Stimulated activated CD8-positive, alpha-beta memory T cell treated with anti-CD3 and anti-CD28 coated beads, Interleukin-2, amount 100 ng/mL, for 48 hours (primary cell): ENCODE measurements around the gene ABHD12.
"Not testable (repeated sequence)": the region's sequence is repeated elsewhere in the genome, so short reads cannot be mapped to it uniquely, and the experiment has no call there.

Source experiments
- DNase-seq, 2 donors: peaks; one replicate each; pipeline ENCODE4 v3.0.0-alpha.2; 2020; ENCODE audit warnings: low read depth in 2 of 2

Gene ABHD12

DNA sequence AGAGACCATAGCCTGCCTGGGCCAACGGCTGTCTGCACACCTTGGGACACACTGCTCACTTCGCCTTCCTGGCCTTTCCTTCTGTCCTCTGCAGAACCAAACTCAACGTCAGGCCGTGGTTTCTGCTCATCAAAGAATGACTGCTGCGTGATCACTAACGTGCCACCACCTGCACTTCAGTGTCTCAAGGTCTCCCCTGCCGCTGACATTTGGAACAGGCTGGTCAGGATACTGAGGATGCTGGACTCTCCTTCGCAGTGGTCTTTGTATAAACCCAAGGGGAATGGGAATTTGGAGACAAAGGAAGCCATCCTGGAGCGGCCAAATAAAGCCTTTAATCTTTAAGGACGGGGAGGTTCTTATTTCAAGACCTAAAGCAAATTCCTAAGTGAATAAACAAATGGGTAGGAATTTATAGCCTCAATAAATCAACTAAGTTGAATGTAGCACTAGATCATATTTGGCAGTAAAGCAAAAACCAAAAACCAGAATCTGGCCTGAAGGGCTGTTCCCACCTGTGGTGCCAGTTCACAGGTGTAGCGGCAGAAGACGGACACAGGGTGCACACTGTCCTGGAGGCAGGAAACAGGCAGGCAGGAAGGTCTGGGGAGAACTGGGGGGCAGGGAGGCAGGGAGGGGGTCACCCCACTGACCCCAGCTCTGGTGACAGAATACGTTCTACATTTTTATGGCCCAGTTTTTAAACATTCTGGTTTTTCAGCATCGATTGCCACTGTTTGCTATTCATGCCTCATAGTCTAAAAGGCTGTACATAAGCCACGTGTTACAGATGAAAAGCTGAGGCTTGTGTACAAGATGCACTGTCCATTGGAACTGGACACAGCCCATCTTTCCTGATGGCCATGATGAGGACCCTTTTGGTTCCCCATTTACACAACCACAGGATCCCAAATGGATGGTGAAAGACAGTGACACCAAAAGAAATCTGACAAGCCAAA lies 36.6 kb downstream of the ABHD12 start:
- no peak for DNase-seq

DNA sequence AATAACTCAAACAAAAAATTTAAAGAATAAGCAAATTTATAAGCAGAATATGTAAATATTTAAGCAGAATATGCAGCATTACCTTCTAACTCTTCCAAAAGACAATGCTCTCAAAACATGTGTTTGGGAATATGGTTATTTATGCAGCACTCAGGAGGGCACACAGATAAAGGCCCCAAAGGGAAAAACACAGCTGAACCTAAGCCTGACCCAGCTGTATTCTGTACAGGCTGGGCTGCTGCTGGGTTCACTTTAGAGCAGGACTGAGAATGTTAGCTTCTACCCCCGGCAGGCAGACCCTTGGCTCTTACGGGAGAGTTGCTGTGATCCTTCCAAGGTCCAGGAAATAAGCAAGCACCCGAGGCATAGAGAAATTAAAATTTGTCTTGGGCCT lies 37.3 kb downstream of the ABHD12 start:
- DNase-seq, result no peak

DNA sequence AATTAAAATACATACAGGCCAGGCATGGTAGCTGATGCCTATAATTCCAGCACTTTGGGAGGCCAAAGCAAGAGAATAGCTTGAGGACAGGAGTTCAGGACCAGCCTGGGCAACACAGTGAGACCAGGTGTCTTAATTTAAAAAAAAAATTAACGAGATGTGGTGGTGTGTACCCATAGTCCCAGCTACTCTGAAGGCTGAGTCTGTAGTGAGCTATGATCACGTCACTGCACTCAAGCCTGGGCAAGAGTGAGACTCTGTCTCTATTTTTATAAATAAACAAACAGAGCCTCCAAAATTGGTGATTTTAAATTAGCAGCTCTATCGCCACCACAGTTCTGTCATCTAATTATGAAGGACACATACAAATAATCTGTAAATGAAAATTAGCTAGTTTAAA lies 37.9 kb downstream of the ABHD12 start:
- DNase-seq, result no peak

DNA sequence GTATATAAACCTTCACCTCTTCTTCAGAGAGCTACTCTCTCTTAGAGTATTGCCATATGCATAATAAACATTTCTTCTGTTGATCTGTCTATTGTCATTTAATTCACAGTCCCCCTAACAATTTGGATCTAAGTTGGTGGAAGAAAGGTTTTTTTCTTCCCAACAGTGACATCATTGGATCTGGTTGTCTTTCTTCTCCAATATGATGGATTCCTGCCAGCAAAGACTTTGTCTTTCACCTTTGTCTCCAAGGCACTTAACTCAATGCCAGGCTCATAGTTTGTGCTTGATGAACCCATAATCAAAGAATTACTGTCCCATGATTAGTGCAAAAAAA lies 39.6 kb downstream of the ABHD12 start:
- no peak for DNase-seq

DNA sequence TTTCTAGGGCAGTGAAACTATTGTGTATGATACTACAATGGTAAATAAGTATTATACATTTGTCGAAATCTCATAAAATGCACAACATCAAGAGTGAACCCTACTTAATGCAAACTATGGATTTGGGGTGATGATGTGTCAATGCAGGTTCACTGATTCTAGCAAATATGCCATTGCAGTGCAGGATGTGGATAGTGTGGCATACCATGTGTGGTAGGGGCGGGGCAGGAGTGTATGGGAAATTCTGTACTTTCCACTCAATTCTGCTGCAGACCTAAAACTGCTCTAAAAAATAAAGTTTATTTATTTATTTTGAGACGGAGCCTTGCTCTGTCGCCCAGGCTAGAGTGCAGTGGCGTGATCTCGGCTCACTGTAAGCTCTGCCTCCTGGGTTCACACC lies 44.3 kb downstream of the ABHD12 start:
- no peak for DNase-seq

DNA sequence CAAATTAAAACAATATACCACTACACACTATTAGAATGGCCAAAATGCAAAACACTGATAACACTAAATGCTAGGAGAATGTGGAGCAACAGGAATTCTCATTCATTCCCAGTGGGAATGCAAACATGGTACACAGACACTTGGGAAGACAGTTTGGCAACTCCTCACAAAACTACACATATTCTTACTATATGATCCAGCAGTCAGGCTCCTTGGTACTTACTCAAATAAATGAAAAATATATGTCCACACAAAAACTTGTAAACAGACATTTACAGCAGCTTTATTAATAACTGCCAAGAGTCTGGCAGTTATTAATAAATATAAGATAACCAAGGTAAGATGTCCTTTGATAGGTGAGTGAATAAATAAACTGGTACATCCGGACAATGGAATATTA lies 44.9 kb downstream of the ABHD12 start:
- DNase-seq, result no peak

DNA sequence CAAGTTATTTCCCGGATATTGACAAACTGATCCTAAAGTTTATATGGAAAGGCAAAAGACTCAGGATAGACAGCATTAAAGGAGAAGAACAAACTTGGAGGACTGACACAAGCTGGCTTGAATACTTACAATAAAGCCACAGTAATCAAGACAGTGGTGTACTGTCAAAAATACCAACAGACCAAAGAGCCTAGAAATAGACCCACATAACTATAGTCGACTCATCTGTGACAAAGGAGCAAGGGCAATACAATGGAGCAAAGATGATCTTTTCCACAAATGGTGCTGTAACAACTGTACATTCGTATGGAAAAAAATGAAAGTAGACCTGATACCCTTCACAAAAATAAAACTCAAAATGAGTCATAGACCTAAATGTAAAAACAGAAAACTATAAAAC lies 46.0 kb downstream of the ABHD12 start:
- no peak for DNase-seq

DNA sequence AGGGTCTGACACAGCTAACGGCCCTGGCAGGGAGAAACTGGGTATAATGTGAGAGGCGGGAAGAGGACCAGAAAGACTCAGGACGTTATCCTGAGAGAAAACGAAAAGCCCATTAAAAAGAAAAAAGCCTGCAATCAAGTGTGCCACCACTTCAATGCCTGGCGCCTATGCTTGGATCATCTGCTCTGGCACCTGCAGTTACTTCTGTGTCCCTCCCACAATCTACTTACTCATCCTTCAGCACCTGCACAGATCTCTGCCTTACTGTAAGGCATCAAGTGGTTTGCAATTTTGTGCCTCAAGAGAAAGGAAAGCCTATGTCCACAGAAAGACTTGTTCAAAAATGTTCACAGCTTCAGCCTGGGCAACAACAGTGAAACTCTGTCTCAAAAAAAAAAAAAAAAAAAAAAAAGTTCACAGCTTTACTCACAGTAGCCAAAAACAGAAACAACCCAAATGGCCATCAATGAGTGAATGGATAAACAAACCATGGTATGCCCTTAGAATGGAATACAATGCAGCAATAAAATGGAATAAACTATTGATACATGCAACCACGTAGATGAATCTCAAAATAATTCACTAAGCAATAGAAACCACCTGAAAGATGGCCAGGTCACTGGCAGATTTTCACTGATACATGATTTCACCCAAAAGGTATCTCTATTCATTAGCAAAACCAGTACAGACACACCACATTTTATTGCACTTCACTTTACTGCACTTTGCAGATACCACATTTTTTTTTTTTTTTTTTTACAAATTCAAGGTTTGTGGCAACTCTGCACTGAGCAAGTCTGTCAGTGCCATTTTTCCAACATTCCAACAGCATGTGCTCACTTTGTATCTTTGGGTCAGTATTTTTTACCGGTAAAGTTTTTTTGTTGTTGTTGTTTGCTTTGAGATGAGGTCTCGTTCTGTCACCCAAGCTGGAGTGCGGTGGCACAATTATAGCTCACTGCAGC lies 48.6 kb downstream of the ABHD12 start:
- DNase-seq, result no peak

DNA sequence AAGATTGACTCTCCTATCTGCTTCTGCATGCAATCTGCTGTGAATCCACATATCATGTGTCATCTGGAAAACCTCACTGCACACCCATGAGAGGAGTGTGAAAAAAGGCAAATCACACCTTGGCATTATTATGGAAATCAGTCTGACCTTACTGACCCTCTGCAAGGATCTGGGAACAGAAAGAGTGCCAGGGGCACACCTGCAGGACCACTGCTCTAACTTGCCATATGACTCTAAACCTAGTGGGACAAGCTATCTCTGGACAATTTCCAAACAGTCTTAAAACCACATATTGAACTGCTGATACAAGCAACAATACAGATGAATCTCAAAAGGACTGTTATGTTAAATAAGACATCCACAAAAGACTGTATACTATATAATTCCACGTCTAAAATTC lies 50.3 kb downstream of the ABHD12 start:
- DNase-seq, result no peak

DNA sequence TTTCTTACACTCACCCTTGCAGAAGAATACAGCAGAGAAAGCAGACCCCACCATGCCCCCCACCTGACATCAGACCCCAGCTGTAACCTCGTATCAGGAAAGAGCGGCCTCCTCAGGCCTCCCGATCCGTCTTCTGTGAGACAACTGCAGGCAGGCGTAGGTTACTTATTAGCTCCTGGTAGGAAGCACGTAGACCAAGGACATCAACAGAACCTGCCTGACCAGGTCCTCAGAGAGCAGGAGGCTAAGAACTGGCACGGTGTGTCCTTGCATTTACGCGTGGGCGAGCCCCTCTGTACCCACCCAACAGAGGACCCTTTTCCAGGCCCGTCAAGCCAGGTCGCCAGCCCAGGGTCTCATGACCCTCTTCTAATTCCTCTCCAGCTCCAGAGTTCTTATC lies 51.0 kb downstream of the ABHD12 start:
- DNase-seq, result no peak

DNA sequence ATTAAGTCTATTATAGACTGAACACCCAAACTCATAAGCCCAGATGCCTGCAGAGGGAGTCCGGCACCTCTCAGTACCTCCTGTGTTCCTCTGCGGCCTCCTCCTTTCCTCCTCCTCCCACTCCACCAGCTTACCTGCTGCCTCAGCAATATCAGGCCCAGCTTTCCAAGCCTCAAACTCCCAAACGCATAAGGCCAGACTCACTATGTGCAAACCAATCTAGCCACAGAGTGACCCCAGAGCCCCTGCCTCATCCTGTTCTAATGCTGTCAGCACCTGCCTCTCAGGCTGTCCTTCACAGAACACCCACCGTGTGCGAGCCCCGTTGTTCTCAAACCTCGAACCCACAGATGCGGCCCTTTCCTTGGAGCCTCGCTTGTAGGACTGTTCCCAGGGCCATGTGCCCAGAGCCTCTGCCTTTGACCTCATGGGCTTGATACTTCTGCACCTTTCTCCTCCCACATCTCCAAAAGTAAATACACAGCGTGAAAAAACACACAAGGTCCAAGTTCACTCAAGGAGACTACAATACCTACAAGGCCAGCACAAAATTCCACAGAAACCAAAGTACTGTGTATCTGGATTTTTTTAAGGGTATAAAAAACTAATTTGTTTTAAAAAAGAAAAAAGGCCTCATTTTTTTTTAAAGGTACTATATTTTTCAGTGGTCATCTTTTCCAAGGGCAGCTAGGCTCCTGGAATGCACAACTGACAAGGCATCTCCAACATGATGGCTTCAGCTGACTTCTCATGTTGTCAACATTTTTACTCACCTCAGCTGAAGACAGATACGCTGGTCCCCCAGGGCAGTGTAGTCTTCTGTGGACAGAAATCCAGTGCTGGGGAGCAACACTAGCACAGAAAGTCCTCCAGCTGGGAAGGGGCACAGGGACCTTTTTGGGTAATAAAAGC lies 52.3 kb downstream of the ABHD12 start:
- no peak for DNase-seq

DNA sequence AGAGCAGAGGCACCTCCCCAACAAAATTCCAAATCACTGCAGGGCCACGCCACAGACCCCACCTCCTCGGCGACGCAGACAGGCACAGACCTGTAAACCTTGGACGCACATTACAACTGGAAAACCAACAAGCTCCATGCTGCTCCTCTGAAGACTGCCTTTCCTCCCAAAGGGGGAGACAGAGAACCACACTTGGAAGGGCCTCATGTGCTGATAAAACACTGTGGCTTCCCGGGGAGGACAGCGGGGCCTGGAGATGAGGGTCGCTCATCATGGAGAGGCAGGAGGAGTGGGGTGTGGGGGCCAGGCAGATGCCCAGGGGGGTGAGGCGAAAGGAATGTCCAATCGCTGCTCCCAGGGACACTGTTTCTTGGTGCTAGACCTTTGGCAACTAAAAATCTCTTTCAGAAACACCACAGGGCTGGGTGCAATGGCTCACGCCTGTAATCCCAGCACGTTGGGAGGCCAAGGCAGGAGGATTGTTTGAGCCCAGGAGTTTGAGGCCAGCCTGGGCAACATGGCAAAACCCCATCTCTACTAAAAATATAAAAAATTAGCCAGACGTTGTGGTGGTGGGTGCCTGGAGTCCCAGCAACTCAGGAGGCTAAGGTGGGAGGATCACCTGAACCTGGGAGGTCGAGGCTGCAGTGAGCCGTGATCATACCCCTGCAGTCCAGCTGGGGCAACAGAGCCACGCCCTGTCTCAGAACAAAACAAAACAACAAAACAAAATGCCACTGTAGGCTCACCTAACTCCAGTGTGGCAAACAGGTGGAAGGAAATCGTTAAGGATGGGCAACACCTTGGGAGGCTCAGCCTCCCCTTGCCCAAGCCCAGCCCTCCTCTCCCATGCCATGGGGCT lies 53.8 kb downstream of the ABHD12 start:
- no peak for DNase-seq

DNA sequence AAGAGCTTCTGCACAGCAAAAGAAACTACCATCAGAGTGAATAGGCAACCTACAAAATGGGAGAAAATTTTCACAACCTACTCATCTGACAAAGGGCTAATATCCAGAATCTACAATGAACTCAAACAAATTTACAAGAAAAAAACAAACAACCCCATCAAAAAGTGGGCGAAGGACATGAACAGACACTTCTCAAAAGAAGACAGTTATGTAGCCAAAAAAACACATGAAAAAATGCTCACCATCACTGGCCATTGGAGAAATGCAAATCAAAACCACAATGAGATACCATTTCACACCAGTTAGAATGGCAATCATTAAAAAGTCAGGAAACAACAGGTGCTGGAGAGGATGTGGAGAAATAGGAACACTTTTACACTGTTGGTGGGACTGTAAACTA lies 55.7 kb downstream of the ABHD12 start:
- not testable (repeated sequence) for DNase-seq

DNA sequence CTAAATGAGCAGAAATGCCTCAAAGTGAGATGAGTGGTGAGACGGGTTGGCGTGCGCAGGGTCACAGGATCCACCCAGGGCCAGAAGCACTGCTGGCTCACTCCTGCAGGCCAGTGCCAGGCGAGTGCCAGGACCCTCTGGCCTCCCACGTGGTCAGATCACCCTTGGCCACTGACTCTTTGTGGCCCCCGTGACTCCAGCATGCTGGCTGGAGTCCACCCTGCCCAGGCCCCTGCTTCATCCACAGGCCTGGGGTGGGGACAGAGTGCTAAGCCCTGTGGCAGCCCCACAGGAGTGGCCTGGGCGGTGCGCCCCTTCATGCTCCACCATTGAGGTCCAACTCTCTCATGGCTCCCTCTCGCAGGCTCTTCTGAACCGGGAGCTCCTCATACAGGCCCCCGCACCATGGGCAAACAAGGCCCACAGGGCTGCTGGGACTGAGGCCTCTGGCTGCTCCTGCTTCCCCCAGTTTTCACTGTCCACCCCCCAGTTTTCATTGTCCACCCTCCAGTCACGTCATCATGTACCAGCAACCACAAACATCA lies 61.6 kb downstream of the ABHD12 start:
- no peak for DNase-seq

DNA sequence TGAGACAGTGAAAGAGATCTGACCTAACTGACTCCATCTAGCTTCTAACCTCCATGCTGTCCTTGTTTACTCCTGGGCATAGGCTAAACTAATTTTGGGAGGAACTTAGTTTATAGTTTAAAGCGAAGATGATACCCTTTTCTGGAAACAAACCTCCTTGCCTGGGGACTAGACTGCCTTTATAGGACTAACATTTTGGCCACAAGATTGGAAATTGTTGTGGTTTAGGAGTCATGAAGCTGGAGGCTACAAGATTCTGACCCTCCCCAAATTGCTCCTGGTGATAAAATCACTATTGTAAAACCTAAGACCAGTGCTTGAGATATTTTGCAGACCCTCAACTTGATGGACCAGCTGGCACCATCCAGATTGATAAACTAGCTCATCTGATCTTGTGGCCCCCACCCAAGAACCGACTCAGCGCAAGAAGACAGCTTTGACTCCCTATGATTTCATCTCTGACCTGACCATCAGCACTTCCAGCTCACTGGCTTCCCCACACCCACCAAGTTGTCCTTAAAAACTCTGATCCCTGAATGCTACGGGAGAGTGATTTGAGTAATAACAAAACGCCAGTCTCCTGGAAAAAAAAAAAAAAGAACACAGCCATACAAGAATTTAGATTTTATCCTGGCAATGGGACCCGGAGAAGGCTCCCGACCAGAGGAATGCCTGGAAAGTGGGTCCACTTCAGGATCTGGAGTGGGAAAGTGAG lies 63.0 kb downstream of the ABHD12 start:
- no peak for DNase-seq

DNA sequence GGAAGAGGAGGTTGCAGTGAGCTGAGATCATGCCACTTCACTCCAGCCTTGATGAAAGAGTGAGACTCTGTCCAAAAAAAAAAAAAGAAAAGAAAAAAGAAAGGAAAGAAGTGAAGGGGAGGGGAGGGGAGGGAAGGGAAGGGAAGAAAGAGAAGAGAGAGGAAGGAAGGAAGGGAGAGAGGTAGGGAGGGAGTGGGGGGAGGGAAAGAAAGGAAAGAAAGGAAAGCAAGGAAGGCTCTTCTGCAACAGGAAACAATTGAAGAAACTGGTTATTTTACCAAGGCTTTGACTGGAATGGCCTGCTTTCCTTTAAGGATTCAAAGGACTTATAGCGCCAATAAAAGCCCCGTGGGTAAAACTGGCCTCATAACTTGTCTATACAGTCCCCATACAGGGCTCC lies 64.6 kb downstream of the ABHD12 start:
- DNase-seq, result no peak

DNA sequence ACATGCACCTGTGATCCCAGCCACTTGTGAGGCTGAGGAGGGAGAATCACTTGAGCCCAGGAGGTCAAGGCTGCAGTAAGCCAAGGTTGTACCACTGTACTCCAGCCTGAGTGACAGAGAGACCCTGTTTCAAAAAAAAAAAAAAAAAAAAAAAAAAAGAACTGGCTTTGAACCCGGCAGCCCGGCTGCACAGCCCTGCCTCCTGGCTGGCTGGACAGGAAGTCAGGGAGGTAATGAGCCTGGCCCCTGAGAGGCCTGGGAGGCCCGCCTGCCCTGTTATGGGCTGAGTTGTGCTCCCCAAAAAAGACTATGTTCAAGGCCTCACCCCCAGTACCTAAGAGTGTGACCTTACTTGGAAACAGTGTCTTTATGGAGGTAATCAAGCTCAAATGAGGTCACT lies 65.6 kb downstream of the ABHD12 start:
- DNase-seq, result no peak

DNA sequence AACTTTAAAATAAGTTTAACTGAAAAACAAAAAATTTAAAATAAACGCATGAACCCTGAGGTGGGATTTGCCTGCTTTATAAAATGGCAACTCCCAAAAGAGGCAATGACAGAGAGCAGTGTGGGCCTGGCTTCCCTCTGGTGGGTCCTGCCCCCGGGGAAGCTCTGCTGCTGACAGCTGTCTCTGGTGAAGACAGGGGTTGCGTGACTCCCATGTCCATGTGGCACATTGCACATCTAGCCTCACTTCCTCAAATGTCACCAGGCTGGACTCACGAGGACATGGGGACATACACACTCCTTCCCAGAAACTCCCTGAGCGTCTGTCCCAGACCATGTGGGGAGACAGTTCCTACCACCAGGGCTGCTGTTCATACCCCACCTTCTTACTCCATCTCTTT lies 66.2 kb downstream of the ABHD12 start:
- DNase-seq, result no peak

DNA sequence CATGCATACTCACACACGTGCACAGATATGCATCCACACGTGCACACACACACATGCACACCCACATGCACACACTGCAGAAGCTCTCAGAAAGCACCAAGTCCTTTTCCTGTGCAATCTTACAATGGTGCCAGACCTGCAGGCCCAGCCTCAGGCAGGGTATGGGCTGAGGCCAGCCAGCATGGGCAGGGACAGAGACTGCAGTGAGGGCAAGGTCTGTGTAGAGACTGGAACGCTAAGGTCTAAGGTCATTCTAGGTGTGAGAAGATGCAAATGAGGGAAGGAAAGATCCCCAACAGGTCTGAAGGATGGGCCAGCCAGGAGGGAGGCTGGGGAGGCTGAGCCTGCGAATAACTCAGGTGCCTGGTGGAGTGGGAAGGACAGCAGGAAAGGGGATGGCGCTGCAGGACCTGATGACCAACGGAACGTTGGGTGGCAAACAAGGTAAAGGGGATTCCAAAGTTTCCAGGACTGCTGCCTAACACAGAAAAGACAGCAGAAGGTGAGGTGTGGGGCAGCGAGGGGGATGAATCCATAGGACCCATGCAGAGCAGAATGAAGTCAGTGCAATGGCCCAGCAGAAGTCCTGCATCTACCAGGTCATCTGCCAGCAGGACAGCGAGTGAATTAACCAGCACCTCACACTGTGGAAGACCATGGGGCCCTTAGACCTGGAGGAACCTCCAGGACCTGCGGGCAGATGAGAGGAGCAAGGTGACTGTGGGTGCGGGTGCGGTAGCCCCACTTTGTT lies 67.0 kb downstream of the ABHD12 start:
- DNase-seq, result no peak
